ENCODE measurements around the gene PRSS27. TPM values are rescaled to one million over a fixed set of nuclear protein-coding genes. Genes with fewer than 3 reads are reported as not detected.
A peak's percentile ranks its signal among the peaks of the same experiment; 100 is the strongest.

The PRSS27 gene
- total and polyA plus RNA-seq, 2 of the 8 experiments (the other 6 are each of a cell fraction or from before 2014, with no cell fraction given) = 1.3 to 7.5 TPM

DNA sequence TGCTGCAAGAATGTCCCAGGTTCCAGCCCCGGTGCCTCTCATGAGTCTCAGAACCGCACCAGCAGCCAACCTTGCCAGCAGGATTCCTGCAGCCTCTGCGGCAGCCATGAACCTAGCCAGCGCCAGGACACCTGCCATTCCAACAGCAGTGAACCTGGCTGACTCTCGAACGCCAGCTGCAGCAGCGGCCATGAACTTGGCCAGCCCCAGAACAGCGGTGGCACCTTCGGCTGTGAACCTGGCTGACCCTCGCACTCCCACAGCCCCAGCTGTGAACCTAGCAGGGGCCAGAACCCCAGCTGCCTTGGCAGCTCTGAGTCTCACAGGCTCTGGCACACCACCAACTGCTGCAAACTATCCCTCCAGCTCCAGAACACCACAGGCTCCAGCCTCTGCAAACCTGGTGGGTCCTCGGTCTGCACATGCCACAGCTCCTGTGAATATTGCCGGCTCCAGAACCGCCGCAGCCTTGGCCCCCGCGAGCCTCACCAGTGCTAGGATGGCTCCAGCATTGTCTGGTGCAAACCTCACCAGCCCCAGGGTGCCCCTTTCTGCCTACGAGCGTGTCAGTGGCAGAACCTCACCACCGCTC is 47.2 kb upstream of the PRSS27 start:
- H3K4me3 ChIP-seq (ENCODE audit: extremely low read depth in 1 of 4, insufficient read depth in 2 of 4, low read depth in 3 of 4, low read length in 4 of 4) = no peak overlapping the region
- H3K9ac ChIP-seq (replicated peaks in 1 of 4; ENCODE audit: extremely low read depth in 1 of 4, low read depth in 3 of 4, low read length in 3 of 4) = no peak overlapping the region
- no peak overlapping the region for H4K8ac ChIP-seq (ENCODE audit: extremely low read depth, insufficient read depth, low read length)
- H3K14ac ChIP-seq (ENCODE audit: insufficient read length) = no peak overlapping the region
- peaks cover 4 to 65% of the 10 kb centered on the region in 2 experiments; a peak in 3 of 4 replicates for H3K79me2 ChIP-seq (ENCODE audit: control insufficient read depth in 1 of 2, insufficient read depth in 2 of 2, low read length in 2 of 2)
- H3K27me3 ChIP-seq (replicated peaks in 1 of 4; ENCODE audit: control insufficient read depth in 3 of 4, extremely low read depth in 1 of 4, insufficient read depth in 3 of 4, low read length in 3 of 4) = no peaks in the 10 kb centered on the region
- peak overlapping the region; percentile 68; the same call in 1 of the 2 replicates for H2BK5ac ChIP-seq (ENCODE audit: low read depth, low read length)
- no peak overlapping the region for H2BK120ac ChIP-seq (replicated peaks; ENCODE audit: low read depth, low read length)
- H2BK12ac ChIP-seq (ENCODE audit: low read depth, low read length) = no peak overlapping the region
- no peak overlapping the region for H3K56ac ChIP-seq (replicated peaks; ENCODE audit: insufficient read length, low read depth, low read length)
- peaks cover 7% of the 10 kb centered on the region for H3K79me1 ChIP-seq (ENCODE audit: low read depth, low read length)
- WGBS, 2 experiments (ENCODE audit: extremely low coverage in 1 of 2, insufficient coverage in 1 of 2, insufficient read length in 1 of 2, insufficient replicate concordance in 2 of 2, low coverage in 1 of 2, low lambda C conversion rate in 2 of 2, missing lambda C conversion rate in 1 of 2) = 96% methylated on average over 19 of the region's 19 CpGs; no CpG with 5 or more reads in 1 of the 2 experiments
- ChIA-PET POLR2A (ENCODE audit: partially characterized antibody) (interaction anchor here (0.6 to 6.9 kb wide), 13 partner anchors 9 to 285 kb away, joined by 3 to 140 read pairs (median 4); partner anchors contain the start of genes ELOB and SRRM2), CTCF (ENCODE audit: partially characterized antibody) (interaction anchor here (0.5 kb wide), 1 partner anchor 215 kb away, joined by 4 read pairs; no protein-coding TSS in a partner anchor)
- no peaks in the 10 kb centered on the region for H3K23me2 ChIP-seq (ENCODE audit: low read depth, low read length)
- no peak for FAIRE-seq
- H2BK15ac ChIP-seq (ENCODE audit: low read length) = no peak overlapping the region
- no peak overlapping the region for H3K23ac ChIP-seq (ENCODE audit: insufficient read length)
- no peak overlapping the region for H4K5ac ChIP-seq (ENCODE audit: insufficient read length, low read depth, low read length)
- peaks cover 25 to 41% of the 10 kb centered on the region in 2 experiments for H4K20me1 ChIP-seq (replicated peaks in 1 of 2; ENCODE audit: control insufficient read depth in 1 of 2, insufficient read depth in 2 of 2, low read length in 2 of 2)
- H2AFZ ChIP-seq (ENCODE audit: low read length) = no peak overlapping the region
- 0 out of 2 replicates have a peak overlapping the region, but pooled peaks have one; percentile 12 for H3K27ac ChIP-seq (ENCODE audit: low read depth, low read length)
- no peak for DNase-seq (ENCODE audit: low read depth in 1 of 2, low spot score in 2 of 2)
- H3K18ac ChIP-seq (ENCODE audit: extremely low read depth, low read length) = no peak overlapping the region
- peaks cover 75 to 97% (median 92%) of the 10 kb centered on the region in 4 experiments for H3K36me3 ChIP-seq (ENCODE audit: control insufficient read depth in 2 of 4, insufficient read depth in 4 of 4, low read length in 3 of 4)
- peaks cover 0 to 3% (median under 1%) of the 10 kb centered on the region in 4 experiments; a peak in 3 of 7 replicates for H3K4me1 ChIP-seq (replicated peaks in 1 of 4; ENCODE audit: control insufficient read depth in 3 of 4, insufficient read depth in 4 of 4, low read length in 3 of 4)
- no peak overlapping the region for H2BK20ac ChIP-seq (ENCODE audit: low read length)
- TF ChIP-seq POLR2AphosphoS5 (IDR thresholded peaks at IDR 0.05; ENCODE audit: low read depth, low read length) (peak; percentile 8; the same call in 1 of the 2 replicates), RXRA (IDR thresholded peaks at IDR 0.05; ENCODE audit: insufficient read depth, low read depth, low read length) (no peak), CHD2 (IDR thresholded peaks at IDR 0.05; ENCODE audit: low read length) (no peak)
- H2AK5ac ChIP-seq (ENCODE audit: low read depth, low read length) = no peak overlapping the region
- no peak overlapping the region for H3K4ac ChIP-seq (replicated peaks; ENCODE audit: insufficient read length, low read depth, low read length)
- no peak overlapping the region for H3K4me2 ChIP-seq (ENCODE audit: insufficient read depth in 1 of 2, low read depth in 2 of 2, low read length in 2 of 2)
- H3K9me3 ChIP-seq (ENCODE audit: insufficient read depth in 2 of 2, low read depth in 1 of 2, low read length in 1 of 2) = peaks cover 2 to 18% of the 10 kb centered on the region in 2 experiments; a peak in 3 of 4 replicates
- H4K91ac ChIP-seq (replicated peaks; ENCODE audit: insufficient read length, low read length) = no peak overlapping the region
